Coronary artery (tissue), 2 donors: ENCODE data around the gene MTA3.

ENCODE experiments used
- DNase-seq: peaks from one replicate; pipeline ENCODE4 v3.0.0-alpha.2; 2017; ENCODE audit warnings: low spot score
- H3K27ac ChIP-seq, 2 donors: fragments of 200-600 bp; sonication (generic); one replicate each; pipeline ENCODE4 v1.5.1; 2016 to 2019
- H3K4me3 ChIP-seq: fragments of 200-600 bp; sonication (generic); 2 replicates; pipeline ENCODE4 v1.5.1; 2016; ENCODE audit warnings: mild to moderate bottlenecking, moderate library complexity
- TF ChIP-seq, protein P1 (sequence below): fragments of 200-600 bp; sonication (generic); IDR thresholded peaks from one replicate; pipeline ENCODE4 v1.5.1; 2019; ENCODE audit warnings: antibody characterized with exemption

MTA3 gene

DNA sequence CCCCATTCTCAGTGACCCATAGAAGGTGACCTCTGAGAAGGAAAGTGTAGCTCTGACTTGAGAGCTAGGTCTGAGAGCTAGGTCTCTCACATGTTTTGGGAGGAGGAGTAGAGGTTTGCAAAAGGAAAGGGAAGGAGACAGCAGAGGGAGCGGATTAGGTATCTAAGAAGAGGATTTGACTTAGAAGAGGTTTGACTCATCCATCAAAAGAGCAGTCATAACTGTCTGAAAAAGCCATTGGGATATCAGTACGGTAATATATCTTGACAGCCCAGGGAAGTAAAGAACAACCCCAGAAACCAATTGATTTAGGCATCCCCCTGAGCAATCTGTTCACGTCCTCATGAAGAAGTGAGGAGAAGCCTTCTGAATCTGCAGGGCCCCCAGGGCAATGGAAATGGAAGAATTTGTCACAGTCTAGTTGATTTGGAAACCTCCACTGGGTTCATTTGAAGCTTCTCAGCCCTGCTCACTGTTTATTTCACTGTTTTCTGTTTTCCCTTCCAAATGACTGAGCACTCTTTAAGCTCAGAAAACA is 176.2 kb downstream of the MTA3 start:
- TF ChIP-seq, protein P1, sequence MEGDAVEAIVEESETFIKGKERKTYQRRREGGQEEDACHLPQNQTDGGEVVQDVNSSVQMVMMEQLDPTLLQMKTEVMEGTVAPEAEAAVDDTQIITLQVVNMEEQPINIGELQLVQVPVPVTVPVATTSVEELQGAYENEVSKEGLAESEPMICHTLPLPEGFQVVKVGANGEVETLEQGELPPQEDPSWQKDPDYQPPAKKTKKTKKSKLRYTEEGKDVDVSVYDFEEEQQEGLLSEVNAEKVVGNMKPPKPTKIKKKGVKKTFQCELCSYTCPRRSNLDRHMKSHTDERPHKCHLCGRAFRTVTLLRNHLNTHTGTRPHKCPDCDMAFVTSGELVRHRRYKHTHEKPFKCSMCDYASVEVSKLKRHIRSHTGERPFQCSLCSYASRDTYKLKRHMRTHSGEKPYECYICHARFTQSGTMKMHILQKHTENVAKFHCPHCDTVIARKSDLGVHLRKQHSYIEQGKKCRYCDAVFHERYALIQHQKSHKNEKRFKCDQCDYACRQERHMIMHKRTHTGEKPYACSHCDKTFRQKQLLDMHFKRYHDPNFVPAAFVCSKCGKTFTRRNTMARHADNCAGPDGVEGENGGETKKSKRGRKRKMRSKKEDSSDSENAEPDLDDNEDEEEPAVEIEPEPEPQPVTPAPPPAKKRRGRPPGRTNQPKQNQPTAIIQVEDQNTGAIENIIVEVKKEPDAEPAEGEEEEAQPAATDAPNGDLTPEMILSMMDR = no peak

DNA sequence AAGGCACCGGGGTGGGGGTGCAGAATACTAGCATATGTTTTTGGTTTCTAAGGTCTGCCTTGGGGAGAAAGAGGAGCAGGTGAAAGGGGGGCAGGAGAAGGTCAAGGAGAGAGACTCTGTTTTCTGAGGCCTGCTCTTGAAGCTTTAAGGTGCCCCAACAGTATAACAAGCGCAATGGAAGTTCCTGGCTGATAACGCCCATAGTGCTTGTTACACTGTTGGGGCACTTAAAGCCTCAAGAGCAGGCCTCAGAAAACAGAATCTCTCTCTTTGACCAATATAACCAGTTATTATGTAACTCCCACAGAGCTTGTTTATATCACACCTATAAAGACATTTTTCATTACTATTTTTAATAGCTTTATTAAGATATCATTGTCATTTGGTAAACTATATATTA is 179.0 kb downstream of the MTA3 start:
- H3K27ac ChIP-seq = no peak overlapping the region
- DNase-seq = no peak
- TF ChIP-seq, protein P1 = no peak

More for the DNA sequence above, 176.2 kb downstream of the MTA3 start:
- no peak overlapping the region for H3K27ac ChIP-seq
- DNase-seq = no peak
- no peak overlapping the region for H3K4me3 ChIP-seq

DNA sequence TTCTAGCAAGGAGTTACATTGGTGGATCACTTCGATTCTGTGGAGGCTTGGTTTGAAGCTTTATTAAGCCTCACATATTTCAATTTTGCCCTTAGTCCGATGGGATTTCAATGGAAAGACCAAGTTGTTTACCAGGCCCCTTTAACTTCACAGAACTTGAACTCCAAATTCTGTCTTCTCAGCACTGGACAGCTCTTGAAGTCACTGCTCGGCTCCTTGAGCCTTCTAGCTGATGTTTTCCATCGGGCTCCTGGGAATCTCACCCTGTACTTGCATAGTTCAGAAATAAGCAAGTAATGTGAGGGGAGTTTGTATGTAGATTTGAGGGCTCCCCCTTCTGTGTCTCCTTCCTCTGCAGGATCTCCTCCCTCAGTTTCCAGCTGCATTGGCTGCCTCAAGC is 180.4 kb downstream of the MTA3 start:
- H3K27ac ChIP-seq = no peak overlapping the region
- no peak for DNase-seq
- TF ChIP-seq, protein P1 = no peak
- no peak overlapping the region for H3K4me3 ChIP-seq

More for the DNA sequence above, 179.0 kb downstream of the MTA3 start:
- H3K4me3 ChIP-seq = no peak overlapping the region

- Histone ChIP-seq H3K4me3 (no peak overlapping the region), H3K27ac (no peak overlapping the region)
- no peak for DNase-seq
- TF ChIP-seq, protein P1 = no peak
These were observed 183.9 kb downstream of the MTA3 start for GRCh38 chr2:42752314-42752713.

GRCh38 chr2:42752816-42753813 is 184.7 kb downstream of the MTA3 start:
- no peak overlapping the region for H3K4me3 ChIP-seq
- H3K27ac ChIP-seq = no peak overlapping the region
- TF ChIP-seq, protein P1 = no peak
- no peak for DNase-seq

DNA sequence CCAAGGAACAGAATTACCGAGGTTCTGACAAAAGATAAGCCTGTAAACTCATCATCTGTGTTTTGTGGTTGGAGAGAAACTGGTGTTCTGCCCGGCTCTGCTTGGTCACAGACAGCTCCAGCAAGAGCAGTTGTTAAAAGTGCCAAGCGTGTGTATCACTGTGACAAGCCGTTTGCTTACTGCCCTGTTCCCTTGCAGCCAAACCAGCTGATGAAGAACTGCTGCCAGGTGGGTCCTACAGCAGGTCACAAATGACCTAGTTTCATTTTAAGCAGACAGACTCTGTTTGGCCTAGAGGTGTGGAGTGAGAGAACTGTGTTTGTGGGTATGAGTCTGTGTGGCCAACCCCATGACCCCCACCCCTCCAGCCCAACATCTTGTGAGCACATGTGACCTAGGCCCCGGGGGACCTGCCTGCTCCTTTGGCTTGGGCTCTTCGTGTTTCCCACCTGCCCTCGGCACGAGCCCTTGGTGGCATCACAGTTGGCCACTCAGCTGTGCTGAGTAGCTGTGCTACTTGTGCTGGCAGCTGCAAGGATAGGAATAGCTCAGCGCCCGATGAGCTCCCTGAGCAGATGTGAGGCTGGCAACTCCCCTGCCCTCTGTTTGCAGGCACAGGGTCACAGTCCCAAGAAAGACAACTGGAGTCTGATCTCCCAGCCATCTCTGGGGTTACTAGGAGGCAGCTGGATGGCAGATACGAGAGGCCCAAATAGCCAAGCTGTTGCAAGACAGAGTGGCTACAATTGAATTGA is 185.8 kb downstream of the MTA3 start:
- TF ChIP-seq, protein P1 = no peak
- Histone ChIP-seq H3K4me3 (no peak overlapping the region), H3K27ac (no peak overlapping the region)
- no peak for DNase-seq
